AG09309 (cell line): ENCODE results near the gene DRC3.

Experiments used
- DNase-seq: peaks from one replicate; pipeline ENCODE4 v3.0.0-alpha.2; 2010; ENCODE audit warnings: low read depth
- H3K4me3 ChIP-seq: 2 replicates; pipeline ENCODE4 v1.5.1; 2011; ENCODE audit warnings: mild to moderate bottlenecking, low read depth, low read length, moderate library complexity; ENCODE audit not compliant: control insufficient read depth
- TF ChIP-seq, protein P1 (sequence below): IDR thresholded peaks from 2 replicates; pipeline ENCODE4 v1.5.1; 2011; ENCODE audit warnings: mild to moderate bottlenecking, low read depth, low read length, inconsistent platforms; ENCODE audit not compliant: insufficient read depth, control insufficient read depth; ENCODE audit errors: missing control alignments

DRC3 gene

GRCh38 chr17:17940441-17940911 is 32.2 kb upstream of the DRC3 start:
- TF ChIP-seq, protein P1, sequence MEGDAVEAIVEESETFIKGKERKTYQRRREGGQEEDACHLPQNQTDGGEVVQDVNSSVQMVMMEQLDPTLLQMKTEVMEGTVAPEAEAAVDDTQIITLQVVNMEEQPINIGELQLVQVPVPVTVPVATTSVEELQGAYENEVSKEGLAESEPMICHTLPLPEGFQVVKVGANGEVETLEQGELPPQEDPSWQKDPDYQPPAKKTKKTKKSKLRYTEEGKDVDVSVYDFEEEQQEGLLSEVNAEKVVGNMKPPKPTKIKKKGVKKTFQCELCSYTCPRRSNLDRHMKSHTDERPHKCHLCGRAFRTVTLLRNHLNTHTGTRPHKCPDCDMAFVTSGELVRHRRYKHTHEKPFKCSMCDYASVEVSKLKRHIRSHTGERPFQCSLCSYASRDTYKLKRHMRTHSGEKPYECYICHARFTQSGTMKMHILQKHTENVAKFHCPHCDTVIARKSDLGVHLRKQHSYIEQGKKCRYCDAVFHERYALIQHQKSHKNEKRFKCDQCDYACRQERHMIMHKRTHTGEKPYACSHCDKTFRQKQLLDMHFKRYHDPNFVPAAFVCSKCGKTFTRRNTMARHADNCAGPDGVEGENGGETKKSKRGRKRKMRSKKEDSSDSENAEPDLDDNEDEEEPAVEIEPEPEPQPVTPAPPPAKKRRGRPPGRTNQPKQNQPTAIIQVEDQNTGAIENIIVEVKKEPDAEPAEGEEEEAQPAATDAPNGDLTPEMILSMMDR, result no peak
- DNase-seq, result no peak
- H3K4me3 ChIP-seq, result no peak overlapping the region

DNA sequence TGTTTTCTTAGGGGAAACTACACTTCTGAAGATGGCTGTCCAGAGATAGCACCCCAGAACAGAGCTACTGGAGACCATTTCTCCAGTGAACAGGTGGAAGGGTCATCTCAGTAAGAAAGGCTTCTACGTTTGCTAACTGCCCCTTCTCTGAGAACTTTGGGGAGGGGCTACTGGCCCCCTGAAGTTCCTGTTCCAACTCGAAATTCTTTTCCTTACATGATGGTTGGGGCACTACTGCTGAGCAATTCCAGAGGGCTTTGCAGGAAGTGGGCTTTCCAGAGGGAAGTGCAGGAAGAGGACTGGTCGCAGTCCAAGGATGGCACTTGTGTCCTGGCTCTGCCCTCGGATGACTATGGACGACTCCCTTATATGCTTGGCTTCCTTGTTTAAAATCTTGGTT is 31.6 kb upstream of the DRC3 start:
- no peak for DNase-seq
- TF ChIP-seq, protein P1, result no peak
- H3K4me3 ChIP-seq, result no peak overlapping the region

DNA sequence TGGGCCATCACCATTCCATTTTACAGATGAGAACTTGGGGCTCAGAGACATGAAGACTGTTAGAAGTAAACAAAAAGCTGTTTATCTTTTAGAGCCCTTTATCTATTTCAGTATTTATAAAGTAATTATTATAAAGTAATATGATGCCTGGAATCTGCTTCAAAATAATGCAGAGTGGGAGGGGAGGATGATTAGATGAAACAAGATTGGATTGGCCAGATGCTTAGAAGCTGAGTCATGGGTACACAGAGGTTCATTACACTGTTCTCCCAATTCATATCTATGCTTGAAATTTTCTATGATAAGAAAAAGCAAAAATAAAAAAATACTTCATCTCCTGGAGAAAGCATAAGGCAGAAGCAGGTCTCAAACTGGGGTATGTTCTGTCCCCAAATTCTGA is 29.8 kb upstream of the DRC3 start:
- no peak for DNase-seq
- TF ChIP-seq, protein P1, result no peak

DNA sequence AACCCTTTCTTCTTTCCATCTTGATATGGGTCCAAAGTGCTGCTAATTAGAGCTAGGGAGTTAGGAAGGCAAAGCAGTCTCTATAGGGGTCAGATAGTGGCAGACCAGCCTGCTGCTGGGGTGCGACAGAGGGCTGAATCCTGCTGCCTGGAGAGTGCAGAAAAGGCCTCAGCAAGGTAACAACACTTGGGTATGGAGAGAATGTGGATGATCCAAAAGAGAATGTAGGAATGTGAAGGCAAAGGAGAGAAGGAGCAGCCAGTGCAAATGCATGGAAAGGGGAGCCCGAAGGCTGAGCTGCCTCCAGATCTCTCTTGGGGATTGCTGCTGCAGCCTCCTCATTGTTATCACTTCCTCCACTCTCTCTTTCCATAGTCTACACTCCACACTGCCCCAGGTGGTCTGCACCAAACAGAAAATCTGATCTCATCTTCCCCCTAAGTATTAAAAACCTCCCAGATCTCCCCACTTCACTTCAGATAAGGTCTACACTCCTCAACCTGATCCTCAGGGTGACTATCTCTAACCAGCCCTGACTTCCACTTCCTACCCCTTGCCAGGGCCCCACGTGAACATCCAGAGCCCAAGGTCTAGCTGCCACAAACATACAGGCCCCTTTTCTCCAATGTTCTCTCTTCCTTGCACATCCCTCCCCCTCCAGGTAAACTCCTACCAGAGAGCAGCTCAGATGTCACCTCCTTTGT is 29.2 kb upstream of the DRC3 start:
- no peak overlapping the region for H3K4me3 ChIP-seq
- TF ChIP-seq, protein P1, result no peak
- no peak for DNase-seq

More for the DNA sequence above, 29.8 kb upstream of the DRC3 start:
- H3K4me3 ChIP-seq, result no peak overlapping the region

DNA sequence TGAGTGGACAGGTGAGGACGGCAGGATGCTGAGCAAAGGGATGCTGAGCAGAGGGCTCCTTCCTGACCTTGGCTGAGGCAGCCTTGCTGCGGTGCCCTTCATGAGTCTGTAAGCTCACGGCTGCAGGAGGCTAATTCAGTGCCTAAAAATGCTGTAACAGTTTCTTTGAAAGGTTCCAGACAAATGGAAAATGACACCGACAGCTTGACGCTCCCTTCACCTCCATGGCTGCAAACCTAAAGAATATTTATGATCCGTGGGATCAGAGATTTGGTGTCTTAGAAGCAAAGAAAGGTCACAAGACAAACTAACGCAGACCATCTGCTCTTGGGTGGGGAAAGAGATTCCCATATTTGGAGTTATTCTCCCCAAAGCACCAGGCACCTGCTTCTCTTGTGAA is 28.4 kb upstream of the DRC3 start:
- TF ChIP-seq, protein P1, result no peak
- no peak overlapping the region for H3K4me3 ChIP-seq
- no peak for DNase-seq

DNA sequence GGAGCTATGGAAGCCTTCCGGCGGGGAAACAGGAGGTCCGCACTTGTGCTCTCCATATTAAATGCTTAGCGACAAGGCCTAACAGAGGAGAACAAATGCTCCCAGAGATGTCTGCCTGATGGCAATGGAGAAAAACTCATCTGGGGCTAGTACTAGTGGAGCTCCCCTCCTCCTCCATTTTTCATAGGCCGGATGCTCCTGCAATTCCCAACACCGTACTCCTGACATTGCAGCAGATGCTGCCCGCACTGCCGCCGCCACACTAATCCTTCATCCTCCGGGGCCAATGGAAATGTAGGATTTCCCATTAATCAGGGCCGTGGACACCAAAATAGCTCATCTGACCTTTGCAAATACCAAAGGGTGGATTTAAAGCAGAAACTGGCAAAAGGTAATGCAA is 27.9 kb upstream of the DRC3 start:
- TF ChIP-seq, protein P1, result no peak
- no peak overlapping the region for H3K4me3 ChIP-seq
- DNase-seq, result no peak
